Lower leg skin (tissue), 4 donors: Measurements from ENCODE around the gene PPIB. TPM values are rescaled to one million over a fixed set of nuclear protein-coding genes. Genes with fewer than 3 reads are reported as not detected.
"Not testable (repeated sequence)": the region's sequence is repeated elsewhere in the genome, so short reads cannot be mapped to it uniquely, and the experiment has no call there.

Experiments
- DNase-seq, 2 donors: peaks; one replicate each; pipeline ENCODE4 v3.0.0-alpha.2; 2019; ENCODE audit warnings: low spot score in 2 of 2
- H3K4me3 ChIP-seq: fragments of 200-600 bp; sonication (generic); 2 replicates; pipeline ENCODE4 v1.5.1; 2017; ENCODE audit warnings: mild to moderate bottlenecking, low read depth; ENCODE audit not compliant: poor library complexity, severe bottlenecking
- POLR2A ChIP-seq, 2 donors: fragments of 450-650 bp; IDR thresholded peaks; one replicate each; pipeline ENCODE4 v1.6.1; 2016 to 2017; ENCODE audit warnings: antibody characterized with exemption in 2 of 2, mild to moderate bottlenecking in 1 of 2, moderate library complexity in 1 of 2
- WGBS, 2 donors: methylation state at CpG; one replicate each; pipeline ENCODE4 v1.1.5; 2018; 5-methylcytosine and 5-hydroxymethylcytosine counted together
- intact Hi-C: fragments of 100-400 bp; cut with DNase I; formaldehyde crosslinking; loops from one replicate; pipeline ENCODE4 v1.15.0; 2023; ENCODE audit warnings: low total_unique reads
- total RNA-seq, 4 donors: library from RNA; depleted of rRNA; stranded (reverse); fragments of >200 nt; gene quantifications; one replicate each; pipeline ENCODE4 v1.1.0, GENCODE V29; 2016
- TF ChIP-seq, protein P1 (sequence below), 3 donors: fragments of 450-650 bp; IDR thresholded peaks; one replicate each; pipeline ENCODE4 v1.5.1; 2016; ENCODE audit warnings: antibody characterized with exemption in 3 of 3, mild to moderate bottlenecking in 3 of 3, moderate library complexity in 2 of 3

PPIB gene
- total RNA-seq, 4 donors from 2014 or later = 149 to 195 (median 164) TPM

- no peak overlapping the region for H3K4me3 ChIP-seq
- 88 to 95% methylated on average over 1 of the region's 1 CpG for WGBS, 2 donors
- intact Hi-C loops = no loop called here
- DNase-seq = no peak
- no peak for TF ChIP-seq POLR2A (IDR thresholded peaks at IDR 0.05)
- TF ChIP-seq, protein P1, sequence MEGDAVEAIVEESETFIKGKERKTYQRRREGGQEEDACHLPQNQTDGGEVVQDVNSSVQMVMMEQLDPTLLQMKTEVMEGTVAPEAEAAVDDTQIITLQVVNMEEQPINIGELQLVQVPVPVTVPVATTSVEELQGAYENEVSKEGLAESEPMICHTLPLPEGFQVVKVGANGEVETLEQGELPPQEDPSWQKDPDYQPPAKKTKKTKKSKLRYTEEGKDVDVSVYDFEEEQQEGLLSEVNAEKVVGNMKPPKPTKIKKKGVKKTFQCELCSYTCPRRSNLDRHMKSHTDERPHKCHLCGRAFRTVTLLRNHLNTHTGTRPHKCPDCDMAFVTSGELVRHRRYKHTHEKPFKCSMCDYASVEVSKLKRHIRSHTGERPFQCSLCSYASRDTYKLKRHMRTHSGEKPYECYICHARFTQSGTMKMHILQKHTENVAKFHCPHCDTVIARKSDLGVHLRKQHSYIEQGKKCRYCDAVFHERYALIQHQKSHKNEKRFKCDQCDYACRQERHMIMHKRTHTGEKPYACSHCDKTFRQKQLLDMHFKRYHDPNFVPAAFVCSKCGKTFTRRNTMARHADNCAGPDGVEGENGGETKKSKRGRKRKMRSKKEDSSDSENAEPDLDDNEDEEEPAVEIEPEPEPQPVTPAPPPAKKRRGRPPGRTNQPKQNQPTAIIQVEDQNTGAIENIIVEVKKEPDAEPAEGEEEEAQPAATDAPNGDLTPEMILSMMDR (IDR thresholded peaks at IDR 0.05) = no peak
Measured at GRCh38 chr15:64112904-64113303, 49.9 kb downstream of the PPIB start.

GRCh38 chr15:64112073-64112772 is 50.6 kb downstream of the PPIB start:
- H3K4me3 ChIP-seq = no peak overlapping the region
- TF ChIP-seq, protein P1 (IDR thresholded peaks at IDR 0.05) = no peak
- no peak for TF ChIP-seq POLR2A (IDR thresholded peaks at IDR 0.05)
- no peak for DNase-seq
- 67 to 68% methylated on average over 4 of the region's 4 CpGs for WGBS, 2 donors
- intact Hi-C loops = no loop called here

DNA sequence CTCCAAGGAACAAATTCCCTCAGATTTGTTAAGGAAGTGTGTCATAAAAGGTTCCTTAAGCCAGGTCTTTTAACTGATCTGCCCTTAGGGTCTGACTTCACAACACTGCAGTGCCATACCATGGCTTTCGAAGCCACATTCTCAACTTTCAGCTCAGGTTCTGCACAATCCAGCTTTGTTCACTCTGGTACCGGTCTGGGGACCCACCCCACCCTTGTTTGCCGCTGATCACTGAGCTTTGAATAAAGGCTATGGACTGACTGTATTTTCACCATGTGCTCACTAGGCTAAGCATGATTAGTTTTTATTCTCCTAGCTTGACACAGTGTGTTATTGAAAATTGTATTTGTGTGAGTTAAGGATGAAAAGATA is 51.2 kb downstream of the PPIB start:
- TF ChIP-seq, protein P1 (IDR thresholded peaks at IDR 0.05) = no peak
- TF ChIP-seq POLR2A (IDR thresholded peaks at IDR 0.05) = no peak
- no peak overlapping the region for H3K4me3 ChIP-seq
- intact Hi-C loops = no loop called here
- DNase-seq = no peak
- WGBS, 2 donors = 64 to 72% methylated on average over 3 of the region's 3 CpGs

DNA sequence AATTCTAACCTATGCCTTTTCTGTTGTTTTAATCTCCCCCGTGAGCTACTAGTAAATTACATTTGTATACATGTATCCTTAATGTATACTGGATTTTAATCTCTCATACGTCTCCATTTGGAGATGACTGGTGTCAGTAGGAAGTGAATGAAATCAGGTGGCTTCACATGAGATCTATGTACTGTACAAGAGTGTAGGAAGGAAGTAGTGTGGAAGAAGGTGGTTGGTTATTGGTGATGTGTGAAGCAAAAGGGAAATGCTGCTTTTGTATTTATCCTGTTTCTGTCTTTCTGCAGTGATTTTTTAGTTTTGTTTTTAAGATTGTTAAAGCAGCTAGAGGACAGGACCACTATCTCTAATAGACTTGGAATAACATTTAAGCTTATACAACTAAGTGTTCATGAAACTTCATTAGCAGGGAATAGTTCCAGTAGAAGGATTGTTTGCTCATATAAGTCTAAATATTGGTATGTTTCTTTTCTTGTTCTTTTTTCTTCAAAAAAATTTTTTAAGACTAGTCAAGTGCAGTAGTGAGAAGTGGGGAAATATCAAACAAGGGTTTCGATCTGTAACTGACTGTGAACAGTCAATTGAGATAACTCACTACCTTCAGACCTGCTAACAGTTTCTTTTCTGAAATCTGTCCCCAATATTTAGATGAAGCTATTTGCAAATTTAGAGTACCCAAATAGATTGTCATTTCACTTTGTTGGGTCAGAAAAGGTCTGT is 51.7 kb downstream of the PPIB start:
- TF ChIP-seq POLR2A (IDR thresholded peaks at IDR 0.05) = no peak
- TF ChIP-seq, protein P1 (IDR thresholded peaks at IDR 0.05) = no peak
- no peak for DNase-seq
- H3K4me3 ChIP-seq = no peak overlapping the region
- 78 to 83% methylated on average over 3 of the region's 3 CpGs for WGBS, 2 donors
- intact Hi-C loops = no loop called here

- WGBS, 2 donors = 90 to 93% methylated on average over 4 of the region's 4 CpGs
- DNase-seq, intact Hi-C loops, H3K4me3 ChIP-seq: not testable (repeated sequence)
Measured at GRCh38 chr15:64110108-64110701, 52.6 kb downstream of the PPIB start.

GRCh38 chr15:64107337-64107736 is 55.5 kb downstream of the PPIB start:
- no peak overlapping the region for H3K4me3 ChIP-seq
- intact Hi-C loops = no loop called here
- DNase-seq = no peak
- TF ChIP-seq, protein P1 (IDR thresholded peaks at IDR 0.05) = no peak
- TF ChIP-seq POLR2A (IDR thresholded peaks at IDR 0.05) = no peak
- 88% methylated on average over 1 of the region's 1 CpG for WGBS, 2 donors
